AG09309 (cell line): ENCODE data around the gene SLC35G1.

ENCODE experiments used
- DNase-seq: peaks from one replicate; pipeline ENCODE4 v3.0.0-alpha.2; 2010; ENCODE audit warnings: low read depth
- H3K4me3 ChIP-seq: 2 replicates; pipeline ENCODE4 v1.5.1; 2011; ENCODE audit warnings: mild to moderate bottlenecking, low read depth, low read length, moderate library complexity; ENCODE audit not compliant: control insufficient read depth
- CTCF ChIP-seq: IDR thresholded peaks from 2 replicates; pipeline ENCODE4 v1.5.1; 2011; ENCODE audit warnings: mild to moderate bottlenecking, low read depth, low read length, inconsistent platforms; ENCODE audit not compliant: insufficient read depth, control insufficient read depth; ENCODE audit errors: missing control alignments

The SLC35G1 gene

GRCh38 chr10:93907059-93907458 is 13.3 kb downstream of the SLC35G1 start:
- no peak overlapping the region for H3K4me3 ChIP-seq
- no peak for DNase-seq
- TF ChIP-seq CTCF = no peak

DNA sequence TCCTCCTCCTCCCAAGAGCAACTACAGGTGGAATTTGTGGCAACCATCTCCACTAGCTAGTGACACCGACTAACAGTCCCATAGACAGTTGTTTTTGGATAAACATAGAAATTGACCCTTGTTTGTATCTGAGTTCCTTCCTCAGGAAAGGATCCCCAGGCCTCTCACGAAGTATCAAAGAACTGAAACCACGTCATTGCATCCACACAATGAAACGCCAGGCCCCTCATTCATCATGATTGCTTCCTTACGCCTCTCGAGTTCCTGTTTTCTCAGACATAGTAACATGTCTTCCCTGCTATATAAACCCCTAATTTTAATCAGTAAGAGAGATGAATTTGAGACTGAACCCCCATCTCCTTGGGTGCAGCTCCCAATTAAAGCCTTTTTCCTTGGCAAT is 18.1 kb downstream of the SLC35G1 start:
- no peak for DNase-seq
- no peak for TF ChIP-seq CTCF
- no peak overlapping the region for H3K4me3 ChIP-seq

DNA sequence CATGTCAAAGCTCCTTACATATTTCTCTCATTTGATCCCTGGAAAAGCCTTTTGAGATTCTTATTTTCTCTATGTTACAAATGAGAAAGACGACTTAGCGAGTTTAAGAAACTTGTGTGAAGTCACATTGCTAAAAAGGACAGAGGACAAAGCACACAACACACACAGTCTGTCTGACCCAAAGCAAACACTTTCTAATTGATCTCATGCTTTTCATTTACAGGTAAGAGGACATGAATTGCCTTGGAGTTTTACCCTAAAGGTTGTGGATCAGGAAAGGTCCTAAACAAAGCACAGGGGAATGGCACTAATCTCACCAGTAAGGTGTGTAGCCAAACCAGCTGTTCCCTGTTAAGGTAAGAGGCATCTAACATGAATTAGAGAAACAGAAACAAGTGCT is 18.7 kb downstream of the SLC35G1 start:
- no peak for TF ChIP-seq CTCF
- no peak overlapping the region for H3K4me3 ChIP-seq
- no peak for DNase-seq

DNA sequence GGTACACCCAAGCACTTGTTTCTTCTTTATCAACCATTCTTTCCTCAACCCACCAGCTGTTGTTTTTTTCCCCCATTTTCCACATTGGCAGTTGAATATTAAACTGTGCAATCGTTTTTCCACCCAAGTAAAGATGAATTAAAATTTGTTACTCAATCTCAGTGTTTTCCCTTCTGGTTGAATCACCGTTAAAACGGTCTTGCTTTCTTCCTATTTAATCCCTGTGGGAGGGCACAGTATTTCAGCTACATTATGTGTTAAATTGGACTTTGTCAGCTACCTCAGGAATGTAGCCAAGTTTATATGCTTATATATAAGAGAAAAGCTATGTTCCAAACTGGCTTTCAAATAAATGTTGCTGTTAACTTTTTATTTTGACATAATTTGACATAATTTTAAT is 19.9 kb downstream of the SLC35G1 start:
- DNase-seq = no peak
- no peak for TF ChIP-seq CTCF
- no peak overlapping the region for H3K4me3 ChIP-seq

DNA sequence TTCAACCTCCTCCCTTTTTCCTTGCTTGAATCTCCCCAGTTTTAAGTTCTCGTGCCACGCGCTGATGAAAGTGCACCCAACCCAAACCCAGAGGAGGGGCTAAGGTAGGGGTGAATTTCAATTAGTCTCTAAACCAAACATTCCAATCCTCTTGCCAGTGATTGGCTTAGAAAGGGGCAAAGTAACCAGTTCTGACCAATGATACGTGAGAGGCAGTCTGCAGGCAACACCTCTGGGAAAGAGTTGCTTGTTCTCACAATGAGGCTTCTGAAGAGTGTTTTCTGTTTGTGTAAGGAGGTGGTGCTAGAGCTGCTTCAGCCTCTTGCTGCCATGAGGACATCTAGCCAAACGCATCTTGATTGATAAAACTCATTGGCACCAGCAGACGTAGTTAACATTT is 21.8 kb downstream of the SLC35G1 start:
- no peak overlapping the region for H3K4me3 ChIP-seq
- TF ChIP-seq CTCF = no peak

GRCh38 chr10:93916257-93917063 is 22.7 kb downstream of the SLC35G1 start:
- DNase-seq = peak; percentile 14
- TF ChIP-seq CTCF = peak; percentile 57
- no peak overlapping the region for H3K4me3 ChIP-seq

More for the DNA sequence above, 21.8 kb downstream of the SLC35G1 start:
- DNase-seq = no peak
